Measurements from ENCODE around the gene MAD1L1.

Gene MAD1L1

DNA sequence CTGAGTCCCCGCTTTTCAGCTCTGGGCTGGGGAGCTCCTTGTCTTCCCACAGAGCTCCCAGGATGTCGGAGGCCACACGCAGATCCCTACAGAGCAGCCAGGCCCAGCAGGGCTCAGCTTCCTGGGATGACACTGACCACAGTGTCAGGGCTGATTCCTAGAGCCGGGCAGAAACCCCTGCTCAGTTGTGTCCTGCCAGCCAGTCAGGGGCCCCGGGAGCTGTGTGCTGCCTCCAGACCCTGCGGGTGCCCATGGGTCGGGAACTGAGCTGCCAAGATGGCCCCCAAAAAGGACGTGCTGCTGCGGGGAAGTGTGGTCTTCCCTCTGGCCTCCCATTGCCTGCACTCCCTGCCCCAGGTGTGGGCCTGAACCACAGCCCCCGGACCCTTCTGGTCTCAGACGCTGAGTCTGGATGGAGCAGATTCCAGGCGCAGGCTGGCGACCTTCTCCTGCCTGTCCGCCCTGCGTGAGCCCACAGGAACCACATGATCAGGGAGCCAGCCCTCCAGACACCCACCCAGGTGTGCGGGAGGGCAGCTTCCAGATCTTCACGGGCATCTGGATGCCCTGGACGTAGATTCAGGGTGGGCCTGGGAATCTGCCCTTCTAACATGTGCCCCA is 217.4 kb downstream of the MAD1L1 start:
- H3K4me3 ChIP-seq (ENCODE audit: low read depth, low read length), result no peak overlapping the region
- DNase-seq (ENCODE audit: low read depth, low spot score), result no peak
- in situ Hi-C loops (cut with HindIII; ENCODE audit: low sequenced_read_pairs), result no loop called here
- TF ChIP-seq, protein P1, sequence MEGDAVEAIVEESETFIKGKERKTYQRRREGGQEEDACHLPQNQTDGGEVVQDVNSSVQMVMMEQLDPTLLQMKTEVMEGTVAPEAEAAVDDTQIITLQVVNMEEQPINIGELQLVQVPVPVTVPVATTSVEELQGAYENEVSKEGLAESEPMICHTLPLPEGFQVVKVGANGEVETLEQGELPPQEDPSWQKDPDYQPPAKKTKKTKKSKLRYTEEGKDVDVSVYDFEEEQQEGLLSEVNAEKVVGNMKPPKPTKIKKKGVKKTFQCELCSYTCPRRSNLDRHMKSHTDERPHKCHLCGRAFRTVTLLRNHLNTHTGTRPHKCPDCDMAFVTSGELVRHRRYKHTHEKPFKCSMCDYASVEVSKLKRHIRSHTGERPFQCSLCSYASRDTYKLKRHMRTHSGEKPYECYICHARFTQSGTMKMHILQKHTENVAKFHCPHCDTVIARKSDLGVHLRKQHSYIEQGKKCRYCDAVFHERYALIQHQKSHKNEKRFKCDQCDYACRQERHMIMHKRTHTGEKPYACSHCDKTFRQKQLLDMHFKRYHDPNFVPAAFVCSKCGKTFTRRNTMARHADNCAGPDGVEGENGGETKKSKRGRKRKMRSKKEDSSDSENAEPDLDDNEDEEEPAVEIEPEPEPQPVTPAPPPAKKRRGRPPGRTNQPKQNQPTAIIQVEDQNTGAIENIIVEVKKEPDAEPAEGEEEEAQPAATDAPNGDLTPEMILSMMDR (IDR thresholded peaks at IDR 0.05; ENCODE audit: low read depth, low read length), result no peak

DNA sequence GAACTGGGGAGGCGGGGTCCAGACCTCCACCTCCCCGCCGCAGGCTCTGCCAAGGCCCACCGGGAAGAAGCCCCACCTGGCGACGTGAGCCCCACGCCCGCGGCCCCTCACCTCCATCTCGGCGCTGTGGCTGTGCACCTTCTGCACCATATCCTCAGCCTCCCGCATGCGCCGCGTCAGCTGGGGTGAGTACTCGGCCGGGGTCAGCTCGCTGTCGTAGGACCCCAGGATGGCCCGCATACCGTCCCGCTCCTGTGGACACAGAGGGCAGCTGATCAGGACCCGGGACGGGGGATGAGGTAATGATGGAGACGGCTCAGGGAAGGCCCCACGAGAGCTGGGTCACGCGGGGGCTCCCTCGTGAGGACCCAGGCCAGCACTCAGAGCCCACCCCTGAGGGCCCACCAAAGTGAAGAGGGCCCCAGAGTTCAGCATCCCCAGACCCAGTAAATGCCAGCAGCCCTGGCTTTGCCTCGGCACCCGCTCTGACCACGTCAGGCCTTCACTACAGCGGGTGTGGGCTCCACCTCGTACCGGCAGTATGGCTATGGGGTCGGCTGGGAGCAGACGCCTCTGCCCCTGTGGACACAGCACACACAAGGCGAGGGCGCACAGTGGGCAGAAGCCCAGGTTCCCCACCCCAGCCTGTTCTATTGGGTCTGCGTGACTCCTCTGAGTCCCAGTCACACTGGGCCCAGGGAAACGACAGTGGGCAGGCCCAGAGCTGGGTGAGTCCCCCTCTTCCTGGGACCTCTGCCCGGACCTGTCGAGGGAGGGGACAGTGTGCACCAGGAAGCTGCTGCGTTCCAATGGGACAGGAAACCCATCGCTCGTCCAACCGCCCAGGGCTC is 218.1 kb downstream of the MAD1L1 start:
- in situ Hi-C loops (cut with HindIII; ENCODE audit: low sequenced_read_pairs), result no loop called here
- no peak overlapping the region for H3K4me3 ChIP-seq (ENCODE audit: low read depth, low read length)
- TF ChIP-seq, protein P1 (IDR thresholded peaks at IDR 0.05; ENCODE audit: low read depth, low read length), result no peak
- no peak for DNase-seq (ENCODE audit: low read depth, low spot score)

DNA sequence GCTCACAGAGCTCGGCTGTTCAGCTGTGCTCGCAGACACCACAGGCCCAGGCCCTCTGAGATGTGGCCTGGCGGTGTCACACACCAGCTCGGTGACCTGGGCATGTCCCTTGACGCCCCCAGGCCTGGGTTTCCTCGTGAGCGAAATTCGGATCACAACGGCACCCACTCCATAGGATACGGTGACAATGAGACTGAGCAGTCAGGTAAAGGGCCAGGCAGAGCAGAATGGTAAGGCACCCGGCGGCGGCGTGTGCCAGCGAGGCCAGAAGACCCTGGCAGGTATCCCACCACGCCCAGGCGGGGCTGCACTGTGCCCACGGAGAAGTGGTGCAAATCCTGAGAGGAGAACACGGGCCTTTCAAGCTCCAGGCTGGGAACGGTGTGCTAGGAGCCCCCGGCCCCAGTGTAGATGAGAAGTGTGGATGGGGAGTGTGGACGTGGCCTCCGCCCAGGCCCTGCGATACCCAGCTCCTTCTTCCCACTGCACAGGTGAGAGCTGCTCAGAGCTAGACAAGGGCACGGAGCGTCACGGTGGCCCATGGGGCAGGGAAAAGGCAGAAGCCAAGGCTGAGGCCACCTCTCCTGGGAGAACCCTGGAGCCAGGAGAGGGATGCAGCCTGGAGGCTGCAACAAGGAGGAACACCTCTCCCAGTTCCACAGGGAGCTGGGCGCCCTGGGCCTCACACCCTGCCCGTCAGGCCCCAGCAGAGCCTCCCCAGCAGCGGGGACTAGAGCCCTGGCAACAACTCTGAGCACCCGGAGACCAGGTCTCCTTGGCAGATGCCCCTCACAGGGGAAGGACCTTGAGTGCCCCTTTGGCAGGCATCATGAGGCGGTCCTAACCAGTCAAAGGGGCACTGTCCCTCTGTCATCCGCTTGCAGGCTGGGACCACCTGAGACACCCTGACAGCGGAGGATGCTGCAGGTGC is 219.1 kb downstream of the MAD1L1 start:
- H3K4me3 ChIP-seq (ENCODE audit: low read depth, low read length), result no peak overlapping the region
- in situ Hi-C loops (cut with HindIII; ENCODE audit: low sequenced_read_pairs), result no loop called here
- TF ChIP-seq, protein P1 (IDR thresholded peaks at IDR 0.05; ENCODE audit: low read depth, low read length), result no peak
- no peak for DNase-seq (ENCODE audit: low read depth, low spot score)

DNA sequence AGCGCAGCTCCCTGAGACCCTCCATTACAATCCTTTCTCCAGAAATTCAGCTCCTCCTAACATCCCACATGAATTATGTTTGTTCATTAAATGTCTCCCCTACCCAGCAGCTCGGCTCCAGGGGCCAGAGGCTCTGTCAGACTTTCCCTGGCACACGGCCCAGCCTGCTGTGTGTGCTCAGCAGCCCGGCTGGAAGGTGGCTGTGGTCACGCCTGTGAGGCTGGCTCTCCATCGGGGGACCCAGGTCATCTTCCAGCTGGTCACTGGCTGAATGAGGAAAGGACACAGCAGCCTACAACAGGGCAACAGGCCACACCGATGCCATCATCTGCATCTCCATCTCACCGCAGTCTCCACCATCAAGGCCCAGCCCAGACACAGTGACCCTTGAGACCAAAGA is 219.8 kb downstream of the MAD1L1 start:
- H3K4me3 ChIP-seq (ENCODE audit: low read depth, low read length), result no peak overlapping the region
- peak; percentile 46 for DNase-seq (ENCODE audit: low read depth, low spot score)
- TF ChIP-seq, protein P1 (IDR thresholded peaks at IDR 0.05; ENCODE audit: low read depth, low read length), result no peak
- in situ Hi-C loops (cut with HindIII; ENCODE audit: low sequenced_read_pairs), result no loop called here

DNA sequence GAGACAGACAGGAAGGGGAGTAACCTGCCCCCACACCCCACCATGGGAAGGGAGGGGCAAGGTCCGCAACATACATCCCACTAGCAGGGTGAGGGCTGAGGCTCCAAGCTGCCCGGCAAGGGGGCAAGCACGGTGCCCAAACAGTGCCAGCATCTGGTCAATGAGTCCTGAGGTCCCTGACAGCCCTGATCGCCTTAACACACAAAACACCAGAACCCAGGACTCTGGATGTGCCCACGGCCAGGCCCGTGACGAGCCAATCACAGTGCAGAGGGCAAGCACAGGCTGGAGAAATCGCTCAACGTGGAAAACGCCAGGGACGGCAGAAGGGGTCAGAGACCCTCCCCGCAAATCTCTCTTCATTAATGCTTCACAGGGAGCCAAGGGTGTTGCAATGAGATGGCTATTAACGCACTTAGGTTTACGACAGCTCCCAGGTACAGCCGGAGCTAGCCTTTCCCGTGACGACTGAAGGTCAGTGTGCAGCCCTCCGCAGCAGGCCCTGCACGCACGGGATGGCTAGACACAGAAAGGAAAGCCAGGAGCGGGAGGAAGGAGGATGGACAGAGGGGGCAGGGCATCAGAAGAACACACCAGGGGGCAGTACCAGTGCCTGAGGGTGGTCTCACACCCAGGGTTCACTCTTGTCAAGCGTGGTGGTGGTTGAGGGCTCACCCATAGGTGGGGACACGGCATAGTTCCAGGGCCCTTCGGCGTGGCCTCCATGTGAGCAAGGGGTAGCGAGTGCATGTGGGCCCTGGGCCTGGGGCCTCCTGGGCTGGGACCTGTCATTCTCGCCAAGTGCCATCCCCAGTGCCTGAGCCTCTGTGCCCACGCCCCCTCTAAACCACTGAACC is 220.5 kb downstream of the MAD1L1 start:
- no peak for DNase-seq (ENCODE audit: low read depth, low spot score)
- in situ Hi-C loops (cut with HindIII; ENCODE audit: low sequenced_read_pairs), result no loop called here
- TF ChIP-seq, protein P1 (IDR thresholded peaks at IDR 0.05; ENCODE audit: low read depth, low read length), result no peak
- H3K4me3 ChIP-seq (ENCODE audit: low read depth, low read length), result no peak overlapping the region
